T-helper 9 cell (primary cell): ENCODE measurements around the gene SDS.

Experiments used
- DNase-seq: peaks from one replicate; pipeline ENCODE4 v3.0.0-alpha.2; 2020

The SDS gene

GRCh38 chr12:113398346-113399290, 5.1 kb downstream of the SDS start:
- no peak for DNase-seq

GRCh38 chr12:113397497-113398197, 6.0 kb downstream of the SDS start:
- no peak for DNase-seq

DNA sequence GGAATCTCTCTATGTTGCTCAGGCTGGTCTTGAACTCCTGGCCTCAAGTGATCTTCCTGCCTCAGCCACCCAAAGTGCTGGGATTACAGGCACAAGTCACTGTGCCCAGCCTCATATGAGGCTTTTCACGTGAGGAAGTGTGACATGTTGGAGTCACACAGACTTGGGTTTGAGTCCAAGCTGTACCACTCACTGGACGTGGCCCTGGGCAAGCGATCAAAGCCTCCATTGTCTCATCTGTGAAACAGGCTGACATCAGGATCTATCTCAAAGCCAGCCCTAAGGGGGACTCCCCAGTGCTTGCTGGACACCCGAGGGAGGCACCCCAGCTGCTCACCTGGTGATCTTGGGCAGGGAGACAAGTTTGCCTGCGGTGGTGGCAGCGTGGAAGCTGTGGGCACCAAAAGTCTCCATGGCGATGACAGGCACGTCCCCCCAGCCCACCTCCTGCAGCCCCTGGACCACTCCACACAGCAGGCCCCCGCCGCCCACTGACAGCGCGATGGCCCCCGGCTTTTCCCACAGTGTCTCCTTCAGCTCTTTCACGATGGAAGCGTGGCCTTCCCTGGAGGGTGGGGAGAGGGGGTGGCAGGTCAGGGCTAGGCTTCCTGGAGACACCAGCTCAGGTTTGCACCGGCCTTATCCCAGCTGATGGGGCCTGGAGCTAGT, 6.7 kb downstream of the SDS start:
- no peak for DNase-seq

GRCh38 chr12:113396200-113396599, 7.5 kb downstream of the SDS start:
- DNase-seq = no peak

- DNase-seq = no peak
Observed at GRCh38 chr12:113395119-113395518, 8.6 kb downstream of the SDS start.

GRCh38 chr12:113393749-113394148, 9.9 kb downstream of the SDS start:
- DNase-seq = no peak

- no peak for DNase-seq
Observed at GRCh38 chr12:113392988-113393579, 10.6 kb downstream of the SDS start.

DNA sequence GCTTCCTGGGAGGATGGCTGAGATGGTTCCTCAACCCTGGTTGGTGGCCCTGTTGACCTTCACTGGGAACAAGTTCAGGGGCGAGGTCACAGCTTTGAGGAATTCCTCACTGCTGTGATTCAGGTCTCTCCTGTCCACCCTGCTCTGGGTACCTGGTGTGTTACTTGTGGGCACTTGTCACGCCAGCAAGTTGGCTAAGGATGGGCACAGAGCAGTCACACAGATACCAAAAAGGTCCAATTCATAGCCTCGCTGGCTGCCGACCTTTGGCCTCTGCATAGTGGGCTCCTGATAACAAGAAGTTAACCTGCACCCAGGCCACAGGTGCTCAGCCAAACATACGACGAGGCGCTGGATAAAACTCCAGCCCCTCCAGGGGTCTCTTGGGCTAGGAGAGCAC, 11.2 kb downstream of the SDS start:
- no peak for DNase-seq

DNA sequence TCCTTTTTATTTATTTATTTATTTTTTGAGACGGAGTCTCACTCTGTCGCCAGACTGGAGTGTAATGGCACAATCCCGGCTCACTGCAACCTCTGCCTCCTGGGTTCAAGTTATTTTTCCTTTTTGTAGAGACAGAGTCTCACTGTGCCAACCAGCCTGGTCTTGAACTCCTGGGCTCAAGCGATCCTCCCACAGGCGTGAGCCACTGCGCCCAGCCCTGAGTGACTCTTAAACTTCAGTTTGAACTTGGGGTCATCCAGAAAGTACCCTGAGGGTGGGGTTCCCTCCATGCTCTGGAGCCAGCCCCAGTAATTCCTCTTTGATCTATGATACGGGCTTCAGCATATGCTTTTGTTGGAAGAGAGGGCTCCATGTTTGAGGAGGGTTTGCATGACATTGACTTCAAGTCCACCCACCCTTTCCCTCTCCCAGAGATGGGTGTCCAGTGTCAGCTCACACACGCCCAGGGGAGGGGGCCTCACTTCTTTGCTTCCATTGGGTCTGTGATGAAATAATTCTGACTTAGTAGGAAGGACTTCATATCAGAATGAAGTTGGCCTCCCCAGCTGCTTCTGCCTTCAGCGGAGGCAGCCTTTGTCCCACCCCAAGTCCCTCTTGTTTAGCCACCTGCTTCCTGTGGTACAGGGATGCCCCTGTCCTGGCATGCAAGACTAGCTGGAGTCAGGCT, 11.9 kb downstream of the SDS start:
- DNase-seq = no peak

GRCh38 chr12:113391145-113391544, 12.5 kb downstream of the SDS start:
- DNase-seq = no peak

DNA sequence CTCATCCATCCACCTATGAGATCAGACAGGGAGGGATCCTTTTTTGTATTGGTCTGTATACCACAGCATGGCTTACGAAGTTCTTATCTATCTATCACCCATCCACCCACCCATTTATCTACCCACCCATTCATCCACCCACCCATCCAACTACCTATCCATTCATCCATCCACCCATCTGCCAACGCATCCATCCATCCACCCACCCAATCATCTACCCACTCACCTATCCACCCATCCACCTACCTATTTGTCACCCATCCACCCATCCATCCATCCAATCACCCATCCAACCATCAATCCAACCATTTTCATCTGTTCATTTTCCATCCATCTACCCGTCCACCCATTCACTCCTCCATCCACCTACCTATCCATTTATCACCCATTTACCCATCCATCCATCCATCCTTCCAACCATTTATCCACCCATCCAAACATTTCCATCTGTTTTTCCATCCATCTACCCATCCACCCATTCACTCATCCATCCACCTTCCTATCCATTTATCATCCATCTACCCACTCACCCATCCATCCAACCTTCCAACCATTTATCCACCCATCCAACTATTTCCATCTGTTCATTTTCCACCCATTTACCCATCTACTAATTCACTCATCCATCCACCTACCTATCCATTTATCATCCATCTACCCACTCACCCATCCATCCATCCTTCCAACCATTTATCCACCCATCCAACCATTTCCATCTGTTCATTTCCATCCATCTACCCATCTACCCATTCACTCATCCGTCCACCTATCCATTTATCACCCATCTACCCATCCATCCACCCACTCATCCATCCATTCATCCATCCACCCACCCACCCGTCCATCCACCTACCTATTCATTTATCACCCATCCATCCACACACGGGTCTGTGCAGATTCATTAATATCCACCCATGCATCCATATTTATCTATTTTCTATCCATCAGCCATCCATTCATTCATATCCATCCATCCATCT, 13.3 kb downstream of the SDS start:
- DNase-seq = no peak

DNA sequence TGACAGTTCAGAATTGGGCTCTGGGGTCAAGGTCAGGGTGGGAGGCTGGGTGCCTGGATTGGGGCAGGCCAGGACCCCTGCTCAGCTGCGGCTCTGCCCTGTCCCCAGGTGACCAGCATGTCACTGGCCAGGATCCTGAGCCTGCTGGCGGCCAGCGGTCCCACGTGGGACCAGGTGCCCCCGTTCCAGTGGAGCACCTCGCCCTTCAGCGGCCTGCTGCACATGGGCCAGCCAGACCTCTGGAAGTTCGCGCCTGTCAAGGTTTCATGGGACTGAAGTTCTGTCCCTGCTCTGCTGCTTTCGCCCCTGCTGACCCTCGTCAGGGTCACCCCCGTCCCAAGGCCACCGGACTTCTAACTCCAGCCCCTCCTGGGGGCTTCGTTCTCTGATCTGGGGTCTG, 15.3 kb downstream of the SDS start:
- DNase-seq = no peak

DNA sequence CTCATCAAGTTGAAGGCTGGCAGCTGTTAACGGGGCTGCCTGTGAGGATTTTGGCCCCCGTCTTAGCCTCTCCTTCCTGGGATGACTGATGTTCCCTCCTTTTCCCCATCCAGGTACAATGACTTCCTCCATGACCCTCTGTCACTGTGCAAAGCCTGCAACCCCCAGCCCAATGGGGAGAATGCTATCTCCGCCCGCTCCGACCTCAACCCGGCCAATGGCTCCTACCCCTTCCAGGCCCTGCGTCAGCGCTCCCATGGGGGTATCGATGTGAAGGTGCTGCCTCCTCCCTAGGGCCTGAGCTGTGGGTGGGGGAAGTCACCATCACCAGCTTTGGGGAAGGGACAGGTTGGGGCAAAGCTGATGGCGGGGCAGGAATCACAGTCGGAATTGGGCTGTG, 16.1 kb downstream of the SDS start:
- DNase-seq = no peak

- DNase-seq = no peak
Observed at GRCh38 chr12:113386866-113387566, 16.7 kb downstream of the SDS start.

DNA sequence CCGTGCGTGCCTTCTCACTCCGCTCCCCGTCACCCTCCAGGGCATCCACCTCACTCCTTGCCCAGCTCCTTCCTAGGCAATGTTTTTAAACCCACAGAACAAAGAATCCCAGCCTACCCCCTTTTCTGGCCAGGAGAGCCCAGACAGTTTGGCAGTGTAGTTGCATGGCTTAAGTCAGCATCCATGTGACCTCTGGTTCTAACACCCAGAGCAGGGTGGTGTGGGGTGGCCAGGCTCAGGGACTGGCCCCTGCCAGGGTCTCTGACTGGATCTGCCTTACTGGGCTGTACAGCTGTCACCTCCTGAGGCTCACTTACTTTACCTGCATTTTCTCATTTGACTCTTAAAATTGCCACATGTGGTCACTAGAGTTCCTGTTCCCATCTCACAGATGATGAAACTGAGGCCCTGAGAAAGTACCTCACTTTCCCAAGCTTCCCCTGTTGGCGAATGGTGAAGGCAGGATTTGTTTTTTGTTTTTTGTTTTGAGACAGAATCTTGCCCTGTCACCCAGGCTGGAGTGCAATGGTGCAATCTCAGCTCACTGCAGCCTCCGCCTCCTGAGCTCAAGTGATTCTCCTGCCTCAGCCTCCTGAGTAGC, 18.3 kb downstream of the SDS start:
- no peak for DNase-seq

DNA sequence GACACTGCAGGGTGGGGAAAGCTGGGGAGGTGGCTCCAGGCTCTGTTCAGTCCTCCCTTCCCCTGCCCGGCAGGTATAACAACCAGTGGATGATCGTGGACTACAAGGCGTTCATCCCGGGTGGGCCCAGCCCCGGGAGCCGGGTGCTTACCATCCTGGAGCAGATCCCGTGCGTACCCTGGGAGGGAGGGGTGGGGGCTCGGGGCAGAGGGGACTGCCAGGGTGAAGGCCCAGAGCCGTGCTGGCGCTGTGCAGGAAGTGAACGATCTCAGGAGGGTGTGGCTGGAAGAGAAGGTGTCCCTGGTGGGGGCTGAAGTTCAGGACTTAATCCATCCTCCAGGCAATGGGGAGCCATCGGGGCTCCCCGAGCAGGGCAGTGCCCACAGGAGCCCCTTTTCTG, 18.9 kb downstream of the SDS start:
- DNase-seq = no peak

- no peak for DNase-seq
Observed at GRCh38 chr12:113382206-113382605, 21.5 kb downstream of the SDS start.

GRCh38 chr12:113381220-113381619, 22.5 kb downstream of the SDS start:
- no peak for DNase-seq

DNA sequence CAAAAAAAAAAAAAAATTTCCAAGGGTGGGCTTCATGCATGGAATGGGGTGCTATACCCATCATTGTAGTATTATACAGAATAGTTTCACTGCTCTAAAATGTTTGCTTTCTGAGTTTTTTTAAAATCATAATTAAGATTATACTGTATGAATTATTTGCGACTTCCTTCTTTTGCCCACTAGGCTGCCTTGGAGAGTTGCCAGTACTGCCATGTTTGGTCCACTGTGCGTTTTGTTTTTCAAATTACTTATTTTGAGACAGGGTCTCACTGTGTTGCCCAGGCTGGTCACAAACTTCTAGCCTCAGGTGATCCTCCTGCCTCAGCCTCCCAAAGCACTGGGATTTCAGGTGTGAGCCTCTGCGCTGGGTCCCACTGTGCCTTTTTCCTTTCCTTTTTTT, 25.4 kb downstream of the SDS start:
- no peak for DNase-seq

DNA sequence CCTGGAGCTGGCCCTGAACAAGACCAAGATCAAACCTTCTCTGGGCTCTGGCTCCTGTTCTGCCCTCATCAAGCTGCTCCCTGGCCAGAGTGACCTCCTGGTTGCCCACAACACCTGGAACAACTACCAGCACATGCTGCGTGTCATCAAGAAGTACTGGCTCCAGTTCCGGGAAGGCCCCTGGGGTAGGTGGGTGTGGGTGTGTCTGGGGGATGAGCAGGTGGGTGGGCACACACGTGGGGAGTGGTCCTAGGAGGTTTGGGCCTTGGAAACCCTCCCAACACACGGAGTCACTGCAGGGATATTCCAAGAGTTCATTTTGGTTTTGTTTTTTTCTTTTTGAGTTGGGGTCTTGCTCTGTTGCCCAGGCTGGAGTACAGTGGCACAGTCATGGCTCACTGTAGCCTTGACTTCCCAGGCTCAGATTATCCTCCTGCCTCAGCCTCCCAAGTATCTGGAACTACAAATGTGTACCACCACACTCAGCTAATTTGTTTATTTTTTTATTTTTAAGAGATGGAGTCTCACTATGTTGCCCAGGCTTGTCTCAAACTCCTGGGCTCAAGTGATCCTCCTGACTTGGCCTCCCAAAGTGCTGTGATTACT, 28.8 kb downstream of the SDS start:
- DNase-seq = no peak
